CD4-positive, alpha-beta T cell (primary cell): Measurements from ENCODE around the gene LDLRAD4. TPM values are rescaled to one million over a fixed set of nuclear protein-coding genes. Genes with fewer than 3 reads are reported as not detected.

Experiments used
- ATAC-seq: fragments of 200-7000 bp; cut with Tn5 transposase; one replicate; pipeline ENCODE4 v1.10.0; 2022; ENCODE audit warnings: mild to moderate bottlenecking; ENCODE audit not compliant: poor library complexity
- CTCF ChIA-PET: fragments of 350-600 bp; sonication (Branson Sonifier 250); formaldehyde crosslinking; loops from one replicate; lab custom pipeline; 2021; ENCODE audit warnings: antibody characterized with exemption, inconsistent platforms; lab: Charles Lee
- POLR2A ChIA-PET: fragments of 350-600 bp; sonication (Branson Sonifier 250); formaldehyde crosslinking; loops from one replicate; lab custom pipeline; 2021; ENCODE audit warnings: antibody characterized with exemption, inconsistent platforms; lab: Charles Lee
- DNase-seq, 14 experiments: peaks; one replicate each; pipeline ENCODE4 v3.0.0-alpha.2; 2013 to 2020; ENCODE audit warnings: mixed read lengths in 2 of 14
- H3K27ac ChIP-seq, 2 donors: one replicate each; pipeline versions ENCODE4 v1.5.1 to v1.7.0; 2013; ENCODE audit warnings: low read length in 2 of 2, low read depth in 1 of 2, mild to moderate bottlenecking in 1 of 2
- H3K27me3 ChIP-seq, 2 experiments: 1 replicate in 1 of 2; 2 replicates in 1 of 2; pipeline versions ENCODE4 v1.6.1 to v1.7.0; 2013; ENCODE audit warnings: low read length in 2 of 2, control low read depth in 1 of 2, mild to moderate bottlenecking in 1 of 2, moderate library complexity in 1 of 2; ENCODE audit not compliant: insufficient read depth in 2 of 2, control insufficient read depth in 1 of 2
- H3K36me3 ChIP-seq: one replicate; pipeline ENCODE4 v1.6.1; 2013; ENCODE audit warnings: low read length, control low read depth; ENCODE audit not compliant: insufficient read depth
- H3K4me1 ChIP-seq: one replicate; pipeline ENCODE4 v1.6.1; 2013; ENCODE audit warnings: low read length, control low read depth; ENCODE audit not compliant: insufficient read depth
- H3K4me3 ChIP-seq: one replicate; pipeline ENCODE4 v1.5.1; 2013; ENCODE audit warnings: mild to moderate bottlenecking, low read length, moderate library complexity
- H3K9me3 ChIP-seq, 2 experiments: 1 replicate in 1 of 2; 2 replicates in 1 of 2; pipeline versions ENCODE4 v1.6.1 to v1.7.0; 2013; ENCODE audit warnings: low read length in 2 of 2, mild to moderate bottlenecking in 2 of 2, control low read depth in 1 of 2, moderate library complexity in 1 of 2; ENCODE audit not compliant: control insufficient read depth in 1 of 2, insufficient read depth in 1 of 2
- H3K27ac Mint-ChIP-seq: one replicate; pipeline ENCODE4 v1.8.0; 2020; ENCODE audit warnings: mixed read lengths
- H3K27me3 Mint-ChIP-seq: one replicate; pipeline ENCODE4 v1.8.0; 2021; ENCODE audit warnings: mixed read lengths
- H3K36me3 Mint-ChIP-seq: one replicate; pipeline ENCODE4 v1.8.0; 2021; ENCODE audit warnings: low read depth, mixed read lengths
- H3K4me1 Mint-ChIP-seq: one replicate; pipeline ENCODE4 v1.8.0; 2021; ENCODE audit warnings: low read depth, mixed read lengths
- H3K4me3 Mint-ChIP-seq: one replicate; pipeline ENCODE4 v1.8.0; 2020; ENCODE audit warnings: mild to moderate bottlenecking, mixed read lengths
- H3K9me3 Mint-ChIP-seq: one replicate; pipeline ENCODE4 v1.8.0; 2020; ENCODE audit warnings: mixed read lengths
- intact Hi-C, 2 experiments: fragments of 100-400 bp; cut with DNase I in 1 of 2; cut with micrococcal nuclease in 1 of 2; formaldehyde crosslinking; loops; one replicate each; pipeline versions ENCODE4 v1.15.1 to v1.9.0; 2023 to 2025; cut with DNase I, micrococcal nuclease
- total RNA-seq, 174 experiments: library from RNA in 2 of 174; stranded (reverse) in 2 of 174; gene quantifications; one replicate each; pipeline ENCODE4 v1.2.3 and lab custom pipeline; 2021 to 2026
- TF ChIP-seq, protein P1 (sequence below): fragments of 200-600 bp; IDR thresholded peaks from one replicate; pipeline ENCODE4 v1.8.0; 2022; ENCODE audit warnings: antibody characterized with exemption, mild to moderate bottlenecking

LDLRAD4 gene
- total RNA-seq, 2 experiments from 2014 or later = 51.9 to 52.7 TPM

DNA sequence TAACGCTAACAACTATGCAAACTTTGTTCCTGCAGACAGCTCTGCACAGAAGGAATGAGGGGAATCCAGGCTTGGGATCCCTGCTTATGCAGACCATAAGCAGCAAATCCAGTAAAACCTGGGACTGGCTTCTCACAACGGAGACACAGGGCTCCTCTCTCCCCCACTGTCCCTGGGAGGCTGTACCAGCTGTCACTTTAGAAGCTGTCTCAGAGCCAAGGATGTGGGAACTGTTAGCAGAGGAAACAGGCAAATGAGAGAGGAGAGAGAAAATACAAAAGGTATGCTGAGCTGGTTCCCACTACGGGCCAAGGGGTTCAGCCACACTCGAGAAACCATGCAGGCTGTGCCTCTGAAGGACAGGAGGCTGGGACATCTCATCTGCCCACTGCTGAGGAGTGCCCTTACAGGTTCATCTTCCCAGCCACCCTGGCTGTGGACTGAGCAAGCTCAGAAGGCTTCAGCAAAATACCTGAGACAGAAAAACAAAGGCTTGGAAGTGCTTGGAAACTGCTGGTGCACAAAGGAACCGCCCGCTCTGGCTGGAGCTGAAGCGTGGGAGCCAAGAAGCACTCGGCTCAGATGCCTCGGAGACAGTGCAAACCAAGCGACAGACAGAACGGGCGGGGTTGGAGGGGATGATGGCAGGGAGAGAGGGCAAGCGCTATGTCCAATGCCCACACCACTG, 435.3 kb downstream of the LDLRAD4 start:
- H3K9me3 Mint-ChIP-seq = no peaks in the 10 kb centered on the region
- Histone ChIP-seq H3K4me1 (no peaks in the 10 kb centered on the region), H3K27ac (no peak overlapping the region), H3K9me3 (no peaks in the 10 kb centered on the region), H3K4me3 (no peak overlapping the region), H3K36me3 (no peaks in the 10 kb centered on the region), H3K27me3 (no peaks in the 10 kb centered on the region)
- CTCF ChIA-PET = no interaction called here
- POLR2A ChIA-PET = no interaction called here
- ATAC-seq (no peak), DNase-seq (no peak)
- no peaks in the 10 kb centered on the region for H3K27me3 Mint-ChIP-seq
- H3K4me1 Mint-ChIP-seq = no peaks in the 10 kb centered on the region
- H3K36me3 Mint-ChIP-seq = no peaks in the 10 kb centered on the region
- intact Hi-C loops = no loop called here
- H3K4me3 Mint-ChIP-seq = no peak overlapping the region
- no peak overlapping the region for H3K27ac Mint-ChIP-seq
- TF ChIP-seq, protein P1, sequence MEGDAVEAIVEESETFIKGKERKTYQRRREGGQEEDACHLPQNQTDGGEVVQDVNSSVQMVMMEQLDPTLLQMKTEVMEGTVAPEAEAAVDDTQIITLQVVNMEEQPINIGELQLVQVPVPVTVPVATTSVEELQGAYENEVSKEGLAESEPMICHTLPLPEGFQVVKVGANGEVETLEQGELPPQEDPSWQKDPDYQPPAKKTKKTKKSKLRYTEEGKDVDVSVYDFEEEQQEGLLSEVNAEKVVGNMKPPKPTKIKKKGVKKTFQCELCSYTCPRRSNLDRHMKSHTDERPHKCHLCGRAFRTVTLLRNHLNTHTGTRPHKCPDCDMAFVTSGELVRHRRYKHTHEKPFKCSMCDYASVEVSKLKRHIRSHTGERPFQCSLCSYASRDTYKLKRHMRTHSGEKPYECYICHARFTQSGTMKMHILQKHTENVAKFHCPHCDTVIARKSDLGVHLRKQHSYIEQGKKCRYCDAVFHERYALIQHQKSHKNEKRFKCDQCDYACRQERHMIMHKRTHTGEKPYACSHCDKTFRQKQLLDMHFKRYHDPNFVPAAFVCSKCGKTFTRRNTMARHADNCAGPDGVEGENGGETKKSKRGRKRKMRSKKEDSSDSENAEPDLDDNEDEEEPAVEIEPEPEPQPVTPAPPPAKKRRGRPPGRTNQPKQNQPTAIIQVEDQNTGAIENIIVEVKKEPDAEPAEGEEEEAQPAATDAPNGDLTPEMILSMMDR = no peak

DNA sequence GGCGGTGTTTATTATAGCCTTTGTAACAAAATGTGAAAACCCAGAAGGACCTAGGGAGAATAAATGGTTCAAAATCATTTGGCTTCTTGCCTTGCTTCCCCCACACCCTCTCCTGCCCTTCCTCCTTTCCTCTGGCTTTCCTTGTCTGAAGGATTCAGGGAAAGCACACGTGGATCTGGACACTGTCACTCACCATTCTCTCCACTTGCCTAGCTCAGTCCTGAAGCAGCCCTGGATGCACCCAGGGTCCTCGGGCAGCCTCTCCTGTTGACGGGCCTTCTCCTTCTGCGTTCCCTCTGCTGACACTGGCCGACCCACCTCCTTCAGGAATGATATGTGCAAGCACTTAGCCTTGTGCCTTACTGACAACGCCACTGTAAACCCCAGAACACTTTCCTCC, 439.4 kb downstream of the LDLRAD4 start:
- intact Hi-C loops = no loop called here
- Mint-ChIP-seq H3K9me3 (no peaks in the 10 kb centered on the region), H3K27me3 (no peaks in the 10 kb centered on the region), H3K4me1 (no peaks in the 10 kb centered on the region), H3K27ac (no peak overlapping the region), H3K36me3 (no peaks in the 10 kb centered on the region), H3K4me3 (no peak overlapping the region)
- ChIA-PET CTCF (no interaction called here), POLR2A (no interaction called here)
- DNase-seq = no peak
- Histone ChIP-seq H3K27me3 (no peaks in the 10 kb centered on the region), H3K4me1 (no peaks in the 10 kb centered on the region), H3K9me3 (no peaks in the 10 kb centered on the region), H3K36me3 (no peaks in the 10 kb centered on the region), H3K27ac (no peak overlapping the region), H3K4me3 (no peak overlapping the region)
- TF ChIP-seq, protein P1 = no peak
- ATAC-seq = no peak

DNA sequence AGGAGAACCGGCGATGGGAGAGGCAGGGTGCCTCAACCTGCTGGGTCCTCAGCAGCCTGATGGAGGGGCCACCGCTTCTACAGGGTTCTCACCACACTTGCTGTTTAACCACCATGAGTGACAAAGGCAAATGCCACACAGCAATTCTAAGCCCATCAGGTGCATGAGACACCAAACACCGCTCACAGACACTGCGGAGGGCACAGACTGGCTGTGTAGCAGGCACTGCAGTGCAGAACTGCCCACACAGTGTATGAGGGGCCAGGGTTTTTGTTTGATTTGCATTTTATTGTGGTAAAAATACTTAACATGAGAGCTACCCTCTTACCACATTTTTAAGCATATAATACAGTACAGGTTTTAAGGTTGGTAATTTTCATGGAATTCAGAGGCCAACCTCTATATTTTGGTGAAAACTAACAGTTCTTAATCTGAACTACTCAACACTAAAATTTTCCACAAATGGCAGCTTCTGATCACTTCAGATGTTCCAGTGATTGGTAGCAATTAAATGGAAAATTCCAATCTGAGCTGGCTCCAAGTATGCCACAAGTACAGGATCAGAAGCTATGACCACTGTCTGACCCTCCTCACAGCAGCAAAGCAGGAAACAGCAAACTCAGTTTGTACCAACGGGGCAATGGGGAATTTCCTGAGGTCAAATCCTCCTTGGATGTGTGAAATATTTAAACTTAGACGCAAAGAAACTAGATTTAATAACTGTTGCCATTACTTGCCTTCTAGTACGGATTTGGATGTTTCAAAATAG, 440.1 kb downstream of the LDLRAD4 start:
- ChIA-PET POLR2A (no interaction called here), CTCF (no interaction called here)
- ATAC-seq (no peak), DNase-seq (no peak)
- H3K4me1 ChIP-seq = no peaks in the 10 kb centered on the region
- no peaks in the 10 kb centered on the region for H3K36me3 ChIP-seq
- Mint-ChIP-seq H3K27me3 (no peaks in the 10 kb centered on the region), H3K9me3 (no peaks in the 10 kb centered on the region), H3K36me3 (no peaks in the 10 kb centered on the region), H3K4me1 (no peaks in the 10 kb centered on the region), H3K27ac (no peak overlapping the region), H3K4me3 (no peak overlapping the region)
- H3K9me3 ChIP-seq = no peaks in the 10 kb centered on the region
- H3K4me3 ChIP-seq = no peak overlapping the region
- H3K27ac ChIP-seq = no peak overlapping the region
- intact Hi-C loops = no loop called here
- H3K27me3 ChIP-seq = no peaks in the 10 kb centered on the region
- TF ChIP-seq, protein P1 = no peak
